ENCODE data around the gene EFNB2. TPM values are rescaled to one million over a fixed set of nuclear protein-coding genes. Genes with fewer than 3 reads are reported as not detected.

EFNB2 gene
- total RNA-seq, 1 experiment from 2014 or later: 15.9 TPM

- Mint-ChIP-seq H3K36me3 (peaks cover 9% of the 10 kb centered on the region), H3K4me3 (no peak overlapping the region), H3K27ac (no peak overlapping the region), H3K27me3 (ENCODE audit: low read depth) (no peaks in the 10 kb centered on the region), H3K4me1 (peaks cover 68% of the 10 kb centered on the region), H3K9me3 (no peaks in the 10 kb centered on the region)
- CTCF ChIA-PET: interaction anchor here (0.7 to 1.6 kb wide), 3 partner anchors 8 to 105 kb away, joined by 3 to 5 read pairs (median 3); no protein-coding TSS in a partner anchor
- TF ChIP-seq ZNF232 (CRISPR knock-in tag; IDR thresholded peaks at IDR 0.05): no peak
- no peak for TF ChIP-seq ZNF532 (CRISPR knock-in tag; IDR thresholded peaks at IDR 0.05; ENCODE audit: borderline replicate concordance)
- TF ChIP-seq, protein P1, sequence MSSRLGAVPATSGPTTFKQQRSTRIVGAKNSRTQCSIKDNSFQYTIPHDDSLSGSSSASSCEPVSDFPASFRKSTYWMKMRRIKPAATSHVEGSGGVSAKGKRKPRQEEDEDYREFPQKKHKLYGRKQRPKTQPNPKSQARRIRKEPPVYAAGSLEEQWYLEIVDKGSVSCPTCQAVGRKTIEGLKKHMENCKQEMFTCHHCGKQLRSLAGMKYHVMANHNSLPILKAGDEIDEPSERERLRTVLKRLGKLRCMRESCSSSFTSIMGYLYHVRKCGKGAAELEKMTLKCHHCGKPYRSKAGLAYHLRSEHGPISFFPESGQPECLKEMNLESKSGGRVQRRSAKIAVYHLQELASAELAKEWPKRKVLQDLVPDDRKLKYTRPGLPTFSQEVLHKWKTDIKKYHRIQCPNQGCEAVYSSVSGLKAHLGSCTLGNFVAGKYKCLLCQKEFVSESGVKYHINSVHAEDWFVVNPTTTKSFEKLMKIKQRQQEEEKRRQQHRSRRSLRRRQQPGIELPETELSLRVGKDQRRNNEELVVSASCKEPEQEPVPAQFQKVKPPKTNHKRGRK (CRISPR knock-in tag; IDR thresholded peaks at IDR 0.05; ENCODE audit: borderline replicate concordance): no peak
- TF ChIP-seq, protein P2, sequence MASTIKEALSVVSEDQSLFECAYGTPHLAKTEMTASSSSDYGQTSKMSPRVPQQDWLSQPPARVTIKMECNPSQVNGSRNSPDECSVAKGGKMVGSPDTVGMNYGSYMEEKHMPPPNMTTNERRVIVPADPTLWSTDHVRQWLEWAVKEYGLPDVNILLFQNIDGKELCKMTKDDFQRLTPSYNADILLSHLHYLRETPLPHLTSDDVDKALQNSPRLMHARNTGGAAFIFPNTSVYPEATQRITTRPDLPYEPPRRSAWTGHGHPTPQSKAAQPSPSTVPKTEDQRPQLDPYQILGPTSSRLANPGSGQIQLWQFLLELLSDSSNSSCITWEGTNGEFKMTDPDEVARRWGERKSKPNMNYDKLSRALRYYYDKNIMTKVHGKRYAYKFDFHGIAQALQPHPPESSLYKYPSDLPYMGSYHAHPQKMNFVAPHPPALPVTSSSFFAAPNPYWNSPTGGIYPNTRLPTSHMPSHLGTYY (CRISPR knock-in tag; IDR thresholded peaks at IDR 0.05): no peak
- TF ChIP-seq ETV6 (CRISPR knock-in tag; IDR thresholded peaks at IDR 0.05): no peak
- TF ChIP-seq USF1 (CRISPR knock-in tag; IDR thresholded peaks at IDR 0.05): no peak
- TF ChIP-seq, protein P3, sequence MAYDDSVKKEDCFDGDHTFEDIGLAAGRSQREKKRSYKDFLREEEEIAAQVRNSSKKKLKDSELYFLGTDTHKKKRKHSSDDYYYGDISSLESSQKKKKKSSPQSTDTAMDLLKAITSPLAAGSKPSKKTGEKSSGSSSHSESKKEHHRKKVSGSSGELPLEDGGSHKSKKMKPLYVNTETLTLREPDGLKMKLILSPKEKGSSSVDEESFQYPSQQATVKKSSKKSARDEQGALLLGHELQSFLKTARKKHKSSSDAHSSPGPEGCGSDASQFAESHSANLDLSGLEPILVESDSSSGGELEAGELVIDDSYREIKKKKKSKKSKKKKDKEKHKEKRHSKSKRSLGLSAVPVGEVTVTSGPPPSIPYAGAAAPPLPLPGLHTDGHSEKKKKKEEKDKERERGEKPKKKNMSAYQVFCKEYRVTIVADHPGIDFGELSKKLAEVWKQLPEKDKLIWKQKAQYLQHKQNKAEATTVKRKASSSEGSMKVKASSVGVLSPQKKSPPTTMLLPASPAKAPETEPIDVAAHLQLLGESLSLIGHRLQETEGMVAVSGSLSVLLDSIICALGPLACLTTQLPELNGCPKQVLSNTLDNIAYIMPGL (CRISPR knock-in tag; IDR thresholded peaks at IDR 0.05): no peak
- TF ChIP-seq MYBL2 (CRISPR knock-in tag; IDR thresholded peaks at IDR 0.05): no peak
- TF ChIP-seq, protein P4, sequence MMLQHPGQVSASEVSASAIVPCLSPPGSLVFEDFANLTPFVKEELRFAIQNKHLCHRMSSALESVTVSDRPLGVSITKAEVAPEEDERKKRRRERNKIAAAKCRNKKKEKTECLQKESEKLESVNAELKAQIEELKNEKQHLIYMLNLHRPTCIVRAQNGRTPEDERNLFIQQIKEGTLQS (CRISPR knock-in tag; conservative IDR thresholded peaks at IDR 0.05): no peak
- no peak for TF ChIP-seq FOXJ3 (CRISPR knock-in tag; IDR thresholded peaks at IDR 0.05; ENCODE audit: borderline replicate concordance)
- no peak for TF ChIP-seq ELF4 (CRISPR knock-in tag; IDR thresholded peaks at IDR 0.05; ENCODE audit: low read depth)
- TF ChIP-seq, protein P5, sequence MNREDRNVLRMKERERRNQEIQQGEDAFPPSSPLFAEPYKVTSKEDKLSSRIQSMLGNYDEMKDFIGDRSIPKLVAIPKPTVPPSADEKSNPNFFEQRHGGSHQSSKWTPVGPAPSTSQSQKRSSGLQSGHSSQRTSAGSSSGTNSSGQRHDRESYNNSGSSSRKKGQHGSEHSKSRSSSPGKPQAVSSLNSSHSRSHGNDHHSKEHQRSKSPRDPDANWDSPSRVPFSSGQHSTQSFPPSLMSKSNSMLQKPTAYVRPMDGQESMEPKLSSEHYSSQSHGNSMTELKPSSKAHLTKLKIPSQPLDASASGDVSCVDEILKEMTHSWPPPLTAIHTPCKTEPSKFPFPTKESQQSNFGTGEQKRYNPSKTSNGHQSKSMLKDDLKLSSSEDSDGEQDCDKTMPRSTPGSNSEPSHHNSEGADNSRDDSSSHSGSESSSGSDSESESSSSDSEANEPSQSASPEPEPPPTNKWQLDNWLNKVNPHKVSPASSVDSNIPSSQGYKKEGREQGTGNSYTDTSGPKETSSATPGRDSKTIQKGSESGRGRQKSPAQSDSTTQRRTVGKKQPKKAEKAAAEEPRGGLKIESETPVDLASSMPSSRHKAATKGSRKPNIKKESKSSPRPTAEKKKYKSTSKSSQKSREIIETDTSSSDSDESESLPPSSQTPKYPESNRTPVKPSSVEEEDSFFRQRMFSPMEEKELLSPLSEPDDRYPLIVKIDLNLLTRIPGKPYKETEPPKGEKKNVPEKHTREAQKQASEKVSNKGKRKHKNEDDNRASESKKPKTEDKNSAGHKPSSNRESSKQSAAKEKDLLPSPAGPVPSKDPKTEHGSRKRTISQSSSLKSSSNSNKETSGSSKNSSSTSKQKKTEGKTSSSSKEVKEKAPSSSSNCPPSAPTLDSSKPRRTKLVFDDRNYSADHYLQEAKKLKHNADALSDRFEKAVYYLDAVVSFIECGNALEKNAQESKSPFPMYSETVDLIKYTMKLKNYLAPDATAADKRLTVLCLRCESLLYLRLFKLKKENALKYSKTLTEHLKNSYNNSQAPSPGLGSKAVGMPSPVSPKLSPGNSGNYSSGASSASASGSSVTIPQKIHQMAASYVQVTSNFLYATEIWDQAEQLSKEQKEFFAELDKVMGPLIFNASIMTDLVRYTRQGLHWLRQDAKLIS (CRISPR knock-in tag; IDR thresholded peaks at IDR 0.05; ENCODE audit: borderline replicate concordance): no peak
- TF ChIP-seq, protein P6, sequence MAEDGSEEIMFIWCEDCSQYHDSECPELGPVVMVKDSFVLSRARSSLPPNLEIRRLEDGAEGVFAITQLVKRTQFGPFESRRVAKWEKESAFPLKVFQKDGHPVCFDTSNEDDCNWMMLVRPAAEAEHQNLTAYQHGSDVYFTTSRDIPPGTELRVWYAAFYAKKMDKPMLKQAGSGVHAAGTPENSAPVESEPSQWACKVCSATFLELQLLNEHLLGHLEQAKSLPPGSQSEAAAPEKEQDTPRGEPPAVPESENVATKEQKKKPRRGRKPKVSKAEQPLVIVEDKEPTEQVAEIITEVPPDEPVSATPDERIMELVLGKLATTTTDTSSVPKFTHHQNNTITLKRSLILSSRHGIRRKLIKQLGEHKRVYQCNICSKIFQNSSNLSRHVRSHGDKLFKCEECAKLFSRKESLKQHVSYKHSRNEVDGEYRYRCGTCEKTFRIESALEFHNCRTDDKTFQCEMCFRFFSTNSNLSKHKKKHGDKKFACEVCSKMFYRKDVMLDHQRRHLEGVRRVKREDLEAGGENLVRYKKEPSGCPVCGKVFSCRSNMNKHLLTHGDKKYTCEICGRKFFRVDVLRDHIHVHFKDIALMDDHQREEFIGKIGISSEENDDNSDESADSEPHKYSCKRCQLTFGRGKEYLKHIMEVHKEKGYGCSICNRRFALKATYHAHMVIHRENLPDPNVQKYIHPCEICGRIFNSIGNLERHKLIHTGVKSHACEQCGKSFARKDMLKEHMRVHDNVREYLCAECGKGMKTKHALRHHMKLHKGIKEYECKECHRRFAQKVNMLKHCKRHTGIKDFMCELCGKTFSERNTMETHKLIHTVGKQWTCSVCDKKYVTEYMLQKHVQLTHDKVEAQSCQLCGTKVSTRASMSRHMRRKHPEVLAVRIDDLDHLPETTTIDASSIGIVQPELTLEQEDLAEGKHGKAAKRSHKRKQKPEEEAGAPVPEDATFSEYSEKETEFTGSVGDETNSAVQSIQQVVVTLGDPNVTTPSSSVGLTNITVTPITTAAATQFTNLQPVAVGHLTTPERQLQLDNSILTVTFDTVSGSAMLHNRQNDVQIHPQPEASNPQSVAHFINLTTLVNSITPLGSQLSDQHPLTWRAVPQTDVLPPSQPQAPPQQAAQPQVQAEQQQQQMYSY (CRISPR knock-in tag; IDR thresholded peaks at IDR 0.05): no peak
- no peak for TF ChIP-seq JUN (CRISPR knock-in tag; IDR thresholded peaks at IDR 0.05)
- POLR2A ChIA-PET: interaction anchor here (0.5 kb wide), 2 partner anchors 105 to 562 kb away, joined by 4 to 6 read pairs; no protein-coding TSS in a partner anchor
- DNase-seq (ENCODE audit: low spot score) (no peak), ATAC-seq (no peak)
Observed at GRCh38 chr13:106515635-106516254, 19.7 kb downstream of the EFNB2 start.

Measured in WTC11 (cell line).